GM18517 (cell line): ENCODE measurements around the gene PSMB8.

Experiments
- ATAC-seq: cut with Tn5 transposase; IDR thresholded peaks from one replicate; pipeline ENCODE4 v1.9.1; 2021; ENCODE audit warnings: mild to moderate bottlenecking, moderate library complexity; ENCODE audit not compliant: unreplicated experiment

PSMB8 gene

GRCh38 chr6:32799740-32800139 is 44.1 kb downstream of the PSMB8 start:
- no peak for ATAC-seq

- no peak for ATAC-seq
Observed at GRCh38 chr6:32799168-32799567, 44.7 kb downstream of the PSMB8 start.

- peak; percentile 74 for ATAC-seq
Observed at GRCh38 chr6:32796848-32797776, 46.7 kb downstream of the PSMB8 start.

- no peak for ATAC-seq
Observed at GRCh38 chr6:32794510-32794909, 49.3 kb downstream of the PSMB8 start.

GRCh38 chr6:32792901-32793435 is 50.9 kb downstream of the PSMB8 start:
- ATAC-seq: no peak
